Activated T-helper 1 cell treated with Interleukin-2 at 50 U/mL for 16 hours (primary cell): Measurements from ENCODE around the gene PPP2R5B.
"Not testable (repeated sequence)": the region's sequence is repeated elsewhere in the genome, so short reads cannot be mapped to it uniquely, and the experiment has no call there.

Source experiments
- DNase-seq: peaks from one replicate; pipeline ENCODE4 v3.0.0-alpha.2; 2020; ENCODE audit warnings: low read depth

Gene PPP2R5B

DNA sequence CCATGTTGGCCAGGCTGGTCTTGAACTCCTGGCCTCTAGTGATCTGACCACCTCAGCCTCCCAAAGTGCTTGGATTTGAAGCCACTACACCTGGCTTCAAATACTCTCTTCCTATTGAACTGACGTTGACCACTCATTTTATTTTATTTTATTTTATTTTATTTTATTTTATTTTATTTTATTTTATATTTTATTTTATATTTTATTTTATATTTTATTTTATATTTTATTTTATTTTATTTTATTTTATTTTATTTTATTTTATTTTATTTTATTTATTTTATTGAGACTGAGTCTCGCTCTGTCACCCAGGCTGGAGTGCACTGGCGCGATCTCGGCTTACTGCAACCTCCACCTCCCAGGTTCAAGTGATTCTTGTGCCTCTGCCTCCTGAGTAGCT, 58.9 kb downstream of the PPP2R5B start:
- not testable (repeated sequence) for DNase-seq
